GM19035 (cell line): Measurements from ENCODE around the gene DCDC1.
"Not testable (repeated sequence)": the region's sequence is repeated elsewhere in the genome, so short reads cannot be mapped to it uniquely, and the experiment has no call there.

Source experiments
- ATAC-seq: cut with Tn5 transposase; IDR thresholded peaks from one replicate; pipeline ENCODE4 v1.9.1; 2021; ENCODE audit not compliant: unreplicated experiment

Gene DCDC1

GRCh38 chr11:31326470-31327148 is 42.9 kb downstream of the DCDC1 start:
- peak; percentile 67 for ATAC-seq

- ATAC-seq = no peak
Measured at GRCh38 chr11:31325160-31325559, 44.4 kb downstream of the DCDC1 start.

DNA sequence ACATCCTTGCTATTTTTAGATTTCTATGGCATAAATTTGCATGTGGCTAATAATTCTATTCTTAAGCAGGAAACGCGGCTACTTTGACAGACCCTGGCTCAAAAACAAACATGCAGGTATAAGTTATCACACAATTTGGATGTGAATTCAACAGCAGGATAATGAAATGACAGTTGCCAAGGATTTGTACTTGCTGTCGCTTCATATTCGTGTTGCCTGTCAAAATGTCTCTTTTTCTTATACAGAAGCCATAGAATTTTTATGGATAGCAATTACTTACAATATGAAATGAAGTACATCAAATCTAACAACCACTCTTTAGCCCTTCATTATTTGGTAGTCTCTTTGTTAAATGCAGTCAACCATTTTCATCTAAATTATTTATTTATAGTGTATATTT is 46.4 kb downstream of the DCDC1 start:
- ATAC-seq = no peak

GRCh38 chr11:31321494-31321893 is 48.0 kb downstream of the DCDC1 start:
- not testable (repeated sequence) for ATAC-seq

- no peak for ATAC-seq
Measured at GRCh38 chr11:31303644-31304180, 65.8 kb downstream of the DCDC1 start.

- no peak for ATAC-seq
Measured at GRCh38 chr11:31301549-31302510, 67.7 kb downstream of the DCDC1 start.

GRCh38 chr11:31295308-31295707 is 74.2 kb downstream of the DCDC1 start:
- no peak for ATAC-seq

GRCh38 chr11:31273527-31273926 is 96.0 kb downstream of the DCDC1 start:
- not testable (repeated sequence) for ATAC-seq

GRCh38 chr11:31267720-31268119 is 101.8 kb downstream of the DCDC1 start:
- no peak for ATAC-seq

DNA sequence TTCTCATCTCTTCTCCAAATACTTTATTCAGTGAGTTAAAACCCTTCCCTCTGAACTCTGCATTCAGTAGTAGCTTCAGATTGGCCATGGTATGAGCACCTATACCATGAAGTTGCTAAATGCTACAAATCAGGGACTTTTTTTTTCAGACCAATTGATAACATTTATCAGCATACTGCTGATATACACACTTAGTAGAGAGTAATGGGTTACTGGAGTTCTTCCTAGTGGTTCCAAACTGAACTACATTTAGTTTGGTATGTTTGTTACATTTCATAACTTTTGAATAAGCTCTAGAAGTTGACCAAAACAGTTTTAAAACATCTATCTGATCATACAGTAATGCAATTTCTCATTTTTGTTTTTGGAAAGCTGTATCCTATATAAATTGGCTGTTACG is 104.7 kb downstream of the DCDC1 start:
- no peak for ATAC-seq

DNA sequence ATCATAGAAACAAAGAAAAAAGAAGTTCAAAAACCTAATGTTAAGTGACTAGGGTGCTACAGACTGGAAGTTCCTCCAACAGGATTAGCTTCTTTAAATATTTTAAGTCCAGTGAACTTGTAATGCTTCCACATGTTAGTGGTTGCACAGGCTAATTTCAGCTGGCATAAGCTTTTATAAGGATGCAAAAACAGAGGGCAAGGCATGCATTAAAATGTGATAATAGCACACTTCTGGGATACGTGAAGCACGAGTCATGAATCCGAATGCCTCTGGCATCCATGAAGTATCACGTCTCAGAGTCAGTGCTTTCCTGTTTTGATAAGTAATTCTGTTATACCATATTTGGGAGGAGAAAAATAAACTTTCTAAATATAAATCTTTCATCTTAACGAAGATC is 106.8 kb downstream of the DCDC1 start:
- ATAC-seq = no peak

GRCh38 chr11:31259797-31260196 is 109.7 kb downstream of the DCDC1 start:
- ATAC-seq = no peak

- no peak for ATAC-seq
Measured at GRCh38 chr11:31254415-31254814, 115.1 kb downstream of the DCDC1 start.

- ATAC-seq = no peak
Measured at GRCh38 chr11:31248768-31249167, 120.8 kb downstream of the DCDC1 start.

GRCh38 chr11:31247321-31247720 is 122.2 kb downstream of the DCDC1 start:
- no peak for ATAC-seq

GRCh38 chr11:31246451-31247165 is 122.9 kb downstream of the DCDC1 start:
- ATAC-seq = no peak

- no peak for ATAC-seq
Measured at GRCh38 chr11:31243706-31244105, 125.8 kb downstream of the DCDC1 start.

GRCh38 chr11:31240340-31240904 is 129.1 kb downstream of the DCDC1 start:
- no peak for ATAC-seq

DNA sequence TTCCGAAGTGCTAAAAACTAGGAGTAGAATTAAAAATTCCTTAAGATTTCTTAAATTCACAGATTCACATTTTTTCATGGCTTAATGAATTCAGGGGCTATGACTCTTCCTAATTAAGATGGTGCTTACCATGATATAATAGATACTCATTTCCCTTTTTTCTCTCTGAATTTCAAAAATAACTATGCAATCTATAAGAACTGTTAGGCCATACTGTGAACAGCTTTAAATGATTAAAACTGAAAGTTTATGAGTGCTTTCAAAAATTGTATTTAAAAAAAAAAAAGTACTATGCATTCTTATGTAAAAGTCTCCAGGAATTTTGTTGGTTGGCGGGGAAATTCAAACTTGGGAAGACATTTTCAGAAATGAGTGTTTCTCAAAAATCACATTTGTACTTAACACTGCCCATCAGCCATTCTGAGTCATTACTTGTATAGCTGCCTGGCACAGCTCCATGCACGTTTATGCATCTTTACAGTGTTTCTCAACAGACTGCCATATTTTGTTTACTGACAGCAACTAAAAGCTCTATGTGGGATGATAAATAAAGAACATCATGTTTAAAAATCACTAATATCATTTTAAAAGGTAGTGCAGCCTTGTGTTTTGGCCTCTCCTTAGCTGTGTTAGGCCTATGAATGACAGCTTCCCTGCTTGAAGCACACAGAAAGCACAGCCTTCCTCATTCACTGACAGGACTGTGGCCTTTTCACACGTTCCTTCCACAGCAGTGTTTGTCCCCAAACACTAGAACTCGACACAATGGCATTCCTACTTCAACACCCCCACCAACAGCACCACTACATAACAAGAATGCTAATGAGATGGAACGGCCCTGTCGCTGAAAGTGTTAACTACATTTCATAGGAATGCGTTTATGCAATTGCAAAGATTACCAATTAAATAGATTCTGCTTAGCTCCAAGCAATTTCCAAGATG is 131.4 kb downstream of the DCDC1 start:
- no peak for ATAC-seq

DNA sequence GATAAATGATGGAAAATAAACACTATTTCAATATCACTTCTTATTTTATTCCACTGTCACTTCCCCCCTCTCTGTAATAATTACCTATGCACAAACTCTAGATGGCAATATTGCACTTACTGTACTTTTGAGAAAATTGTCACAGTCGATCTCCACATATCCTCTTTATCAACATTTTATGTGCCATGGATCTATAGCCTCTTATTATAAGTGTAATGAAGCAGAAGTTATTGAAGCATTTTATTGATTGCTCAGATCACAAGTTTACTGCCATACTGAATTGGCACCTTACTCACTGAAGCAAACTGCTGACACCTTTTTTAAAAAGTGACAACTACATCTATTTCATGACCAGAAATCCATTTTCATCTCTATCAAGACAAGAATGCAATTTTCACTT is 133.4 kb downstream of the DCDC1 start:
- ATAC-seq = no peak
